ENCODE data around the gene TRPC4AP.
A peak's percentile ranks its signal among the peaks of the same experiment; 100 is the strongest.

TRPC4AP gene

DNA sequence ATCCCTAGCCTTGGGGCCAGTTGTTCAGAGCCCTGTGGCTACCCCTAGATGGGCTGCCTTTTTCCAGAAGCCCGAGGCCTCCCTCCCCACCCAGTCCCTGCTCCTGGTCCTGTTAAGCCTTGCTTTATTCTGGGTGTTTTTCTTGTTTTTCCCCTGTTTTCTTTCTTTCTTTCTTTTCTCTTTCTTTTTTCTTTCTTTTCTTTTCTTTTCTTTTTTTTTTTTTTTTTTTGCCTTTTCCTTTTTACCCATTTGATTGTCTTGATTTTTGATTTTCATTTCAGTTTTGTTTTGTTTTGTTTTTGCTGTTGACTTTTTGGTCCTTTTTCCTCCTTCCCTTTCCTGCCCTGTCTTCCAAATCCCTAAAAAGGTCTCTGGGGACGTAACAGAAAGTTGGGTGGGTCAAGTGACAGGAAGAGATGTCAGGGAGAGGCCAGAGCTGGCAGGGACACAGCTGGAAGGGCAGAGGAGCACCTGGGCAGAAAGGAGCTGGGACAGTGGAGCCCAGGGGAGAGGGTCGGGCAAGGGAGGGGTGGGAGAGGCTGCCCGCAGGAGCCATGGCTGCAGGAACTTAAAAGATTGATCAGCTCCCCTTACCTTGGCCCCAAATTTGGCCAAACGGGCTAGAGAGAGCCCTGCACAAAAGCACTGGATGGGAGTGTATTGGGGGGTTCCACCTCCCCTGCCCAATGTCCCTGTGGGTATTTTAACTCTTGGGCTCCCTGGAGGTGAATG is 109.4 kb downstream of the TRPC4AP start:
- no peak for DNase-seq

DNA sequence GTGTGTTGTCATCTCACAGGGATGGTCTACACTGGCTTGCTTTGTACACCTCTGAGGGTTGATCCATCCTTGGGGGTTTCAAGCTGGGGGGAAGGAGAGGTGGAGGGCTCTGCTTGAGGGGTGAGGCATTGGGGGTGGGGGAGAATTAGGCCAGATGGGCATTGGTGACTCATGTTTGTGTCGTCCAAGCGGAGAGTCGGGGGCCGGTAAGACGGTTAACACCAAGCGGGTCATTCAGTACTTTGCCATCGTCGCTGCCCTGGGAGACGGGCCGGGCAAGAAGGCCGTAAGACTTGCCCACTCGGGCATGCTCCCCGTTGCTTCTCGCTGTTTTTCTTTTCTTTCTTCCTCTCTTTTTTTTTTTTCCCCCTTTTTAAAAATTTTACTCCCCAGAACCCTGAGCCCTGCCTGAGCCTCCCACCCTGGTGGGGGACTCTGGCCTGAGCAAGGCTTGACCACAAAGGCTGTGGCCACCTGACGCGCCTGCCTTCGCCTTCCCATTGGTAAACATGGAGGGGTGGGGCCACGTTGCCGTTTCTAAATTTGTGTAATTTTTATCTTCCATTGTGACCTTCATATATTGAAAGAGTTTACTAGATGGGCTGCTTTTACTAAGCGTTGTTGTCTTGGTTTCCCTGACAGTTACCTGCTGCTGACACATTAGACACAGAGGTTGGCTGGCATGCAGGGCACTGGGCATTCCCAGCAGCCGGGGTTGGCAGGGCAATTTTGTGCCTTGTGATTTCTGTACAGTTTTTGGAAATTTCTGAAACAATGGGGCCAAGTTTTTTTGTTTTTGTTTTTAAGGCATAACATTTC is 110.1 kb downstream of the TRPC4AP start:
- no peak for DNase-seq

DNA sequence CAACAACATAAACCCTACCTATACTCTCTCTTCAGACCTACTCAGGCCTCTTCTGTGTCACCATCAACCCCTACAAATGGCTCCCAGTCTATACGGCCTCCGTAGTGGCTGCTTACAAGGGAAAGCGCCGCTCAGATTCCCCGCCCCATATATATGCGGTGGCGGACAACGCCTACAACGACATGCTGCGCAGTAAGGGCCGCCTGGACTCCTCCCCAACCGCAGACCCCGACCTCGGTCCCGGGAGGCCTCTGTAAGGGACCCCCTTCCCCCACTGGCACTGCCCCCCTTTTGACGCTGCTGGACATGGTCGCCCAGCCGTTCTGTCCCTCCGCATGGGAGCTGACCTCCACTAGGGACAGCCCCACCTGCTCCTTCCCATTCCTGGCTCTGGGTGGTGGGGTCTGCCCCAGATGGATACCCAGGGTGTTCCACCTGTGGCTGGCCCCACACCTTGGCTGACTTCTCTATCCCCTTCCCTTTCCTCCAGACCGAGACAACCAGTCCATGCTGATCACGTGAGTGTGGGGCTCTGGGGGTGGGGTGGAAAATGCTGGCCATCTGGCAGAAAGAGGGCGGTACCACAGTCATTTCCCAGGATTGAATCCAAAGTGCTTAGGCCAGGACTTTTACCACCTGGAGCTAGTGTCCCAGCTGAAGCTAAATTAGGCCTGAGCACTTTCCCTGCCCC is 111.9 kb downstream of the TRPC4AP start:
- no peak for DNase-seq

DNA sequence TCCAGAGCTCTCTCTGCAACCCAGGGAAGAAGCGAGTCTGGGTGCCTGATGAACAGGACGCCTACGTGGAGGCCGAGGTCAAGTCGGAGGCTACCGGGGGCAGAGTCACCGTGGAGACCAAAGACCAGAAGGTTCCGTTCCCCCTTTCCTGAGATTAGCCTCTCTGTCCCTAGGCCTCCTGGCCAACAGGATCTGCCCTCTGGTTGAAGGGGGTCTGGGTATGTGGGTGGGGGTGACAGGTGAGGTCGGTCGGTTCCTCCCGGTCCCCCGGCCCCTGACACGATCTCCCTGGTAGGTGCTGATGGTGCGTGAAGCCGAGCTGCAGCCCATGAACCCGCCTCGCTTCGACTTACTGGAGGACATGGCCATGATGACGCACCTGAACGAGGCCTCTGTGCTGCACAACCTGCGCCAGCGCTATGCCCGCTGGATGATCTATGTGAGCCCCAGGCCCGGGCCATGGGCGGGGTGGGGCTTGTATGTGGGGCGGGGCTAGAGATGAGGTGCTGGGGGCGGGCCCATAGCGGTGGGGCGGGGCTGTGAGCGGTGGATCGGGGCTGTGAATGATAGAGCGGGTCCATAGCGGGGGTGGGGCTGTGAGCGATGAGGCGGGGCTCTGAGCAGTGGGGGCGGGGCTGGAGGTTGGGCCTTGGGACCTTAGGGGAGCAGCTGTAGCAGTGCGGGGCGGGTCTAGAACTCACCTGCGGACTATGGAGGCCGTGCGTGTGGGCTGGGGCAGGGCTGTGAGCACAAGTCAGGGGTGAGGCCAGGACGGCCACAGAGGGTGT is 113.0 kb downstream of the TRPC4AP start:
- no peak for DNase-seq

DNA sequence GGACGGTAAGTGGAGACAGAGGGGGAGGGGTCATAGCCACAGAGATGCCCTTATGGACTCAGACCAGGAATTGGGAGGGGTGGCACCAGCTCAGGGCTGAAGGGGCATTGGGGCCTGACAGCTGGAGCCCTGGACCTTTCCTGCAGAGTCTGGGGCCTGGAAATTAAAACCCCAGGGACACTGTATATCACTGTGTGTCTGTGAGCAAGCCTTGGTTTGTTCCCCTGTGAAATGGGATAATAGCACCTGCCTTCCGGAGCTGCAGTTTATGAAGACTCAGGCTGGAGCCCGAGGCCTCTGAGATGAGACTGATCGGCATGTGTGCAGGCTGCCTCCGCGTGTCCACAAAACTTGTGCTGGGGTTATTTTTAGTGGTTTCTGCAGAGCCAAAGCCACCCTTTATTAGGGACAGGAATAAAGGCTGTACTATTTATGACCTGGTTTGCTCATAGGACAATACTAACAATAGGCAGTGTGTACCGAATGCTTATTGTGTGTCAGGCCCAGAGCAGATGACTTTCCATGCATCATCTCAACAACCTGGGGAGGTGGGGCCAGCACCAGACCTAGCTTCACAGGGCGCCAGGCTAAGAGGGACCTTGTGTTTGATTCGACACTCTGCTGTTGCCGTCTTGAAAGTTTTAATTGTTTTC is 114.4 kb downstream of the TRPC4AP start:
- no peak for DNase-seq

DNA sequence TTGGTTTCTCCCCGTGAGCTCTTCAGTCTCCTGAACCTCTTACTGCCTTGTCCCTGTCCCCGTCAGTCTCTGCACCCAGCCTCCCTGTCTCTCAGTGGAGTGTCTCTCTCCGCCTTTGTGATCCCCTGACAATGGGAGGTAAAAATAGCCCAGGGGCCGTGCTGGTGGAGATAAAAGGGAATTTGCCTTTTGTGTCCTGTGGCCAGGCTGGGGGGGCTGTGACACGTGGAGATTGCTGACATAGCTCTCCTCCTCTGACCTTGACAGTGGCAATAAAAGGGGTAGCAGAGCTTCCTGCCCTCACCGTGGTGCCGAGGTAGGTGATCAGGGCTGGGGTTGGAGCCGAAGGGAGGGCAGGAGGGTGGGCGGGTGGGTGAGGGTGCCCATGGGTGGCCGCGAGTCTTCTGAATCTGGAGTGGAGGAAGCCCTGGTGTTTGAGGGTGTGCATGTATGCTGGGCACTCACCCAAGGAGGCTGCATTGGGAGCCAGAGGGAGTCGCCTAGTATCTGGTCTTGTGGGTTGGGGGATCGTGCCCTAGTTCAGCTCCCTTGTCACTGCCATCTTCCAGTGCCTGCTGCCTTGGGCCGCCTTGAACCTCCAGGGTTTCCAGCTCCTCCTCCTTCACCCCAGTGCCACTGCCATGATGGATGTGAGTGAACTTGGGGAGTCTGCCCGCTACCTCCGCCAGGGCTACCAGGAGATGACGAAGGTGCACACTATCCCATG is 115.1 kb downstream of the TRPC4AP start:
- DNase-seq = no peak

DNA sequence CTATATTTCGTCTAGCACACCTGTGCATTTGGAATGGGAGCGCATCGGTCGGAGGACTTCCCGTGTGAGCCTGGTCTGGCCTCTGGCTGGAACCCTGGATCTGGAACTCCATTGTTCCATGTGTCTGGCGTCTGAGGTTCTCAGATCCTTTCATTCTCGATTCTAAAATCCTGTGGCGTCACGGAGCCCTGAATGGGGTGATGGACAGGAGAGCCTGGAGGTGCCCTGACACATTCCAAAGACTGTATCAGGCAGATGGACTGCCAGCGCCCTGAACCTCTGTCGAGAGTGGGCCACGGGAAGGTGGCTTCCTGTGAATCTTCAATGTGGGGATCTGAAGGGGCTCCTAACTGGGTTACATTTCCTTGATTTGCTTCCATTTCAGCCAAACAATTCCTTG is 116.3 kb downstream of the TRPC4AP start:
- DNase-seq = no peak

DNA sequence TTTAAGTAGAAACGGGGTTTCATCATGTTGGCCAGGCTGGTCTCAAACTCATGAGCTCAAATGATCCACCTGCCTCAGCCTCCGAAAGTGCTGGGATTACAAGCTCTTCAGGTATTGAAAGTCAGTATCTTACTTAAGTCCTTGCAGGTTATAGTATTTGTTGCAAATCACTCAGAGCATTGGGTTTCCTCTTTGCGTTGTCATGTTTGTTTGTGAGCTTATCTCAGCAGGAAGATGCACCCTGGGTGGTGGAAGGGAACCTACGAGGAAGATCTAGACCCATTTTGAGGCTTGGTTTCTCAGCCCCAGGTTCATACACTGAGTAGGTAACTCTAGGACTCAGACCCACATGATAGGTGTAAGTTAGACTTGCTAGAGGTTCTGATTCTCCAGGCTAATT is 118.4 kb downstream of the TRPC4AP start:
- no peak for DNase-seq

DNA sequence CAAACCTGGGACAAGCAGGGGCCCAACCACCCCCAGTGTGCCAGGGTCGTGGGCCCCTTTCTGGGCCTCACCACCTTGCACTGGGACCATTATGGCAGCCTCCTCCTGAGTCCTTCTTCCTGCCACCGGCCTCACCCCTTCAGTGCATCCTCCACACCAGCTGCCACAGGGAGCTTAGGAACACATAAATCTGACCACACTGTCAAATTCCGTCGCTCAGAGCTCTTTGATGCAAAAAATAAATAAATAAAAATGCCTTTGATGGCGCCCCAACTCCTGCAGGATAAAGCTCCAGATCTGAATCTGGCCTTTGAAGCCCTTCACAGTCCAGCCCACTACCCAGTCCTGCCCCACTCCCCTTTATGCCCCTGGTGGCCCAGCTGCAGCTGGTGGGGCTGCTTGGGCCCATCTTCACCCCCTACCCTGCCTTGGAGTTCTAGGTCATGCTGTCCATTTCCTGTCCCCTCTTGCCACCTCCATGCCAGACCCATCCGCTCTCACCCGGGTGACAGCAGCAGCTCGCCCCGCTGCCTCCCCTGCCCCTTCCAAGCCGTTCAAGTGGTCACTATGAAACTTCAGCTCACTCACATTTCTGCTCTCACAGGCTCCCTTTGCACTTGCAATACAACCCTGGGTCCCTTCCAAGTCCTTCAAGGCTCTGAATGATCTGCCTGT is 120.9 kb downstream of the TRPC4AP start:
- no peak for DNase-seq

DNA sequence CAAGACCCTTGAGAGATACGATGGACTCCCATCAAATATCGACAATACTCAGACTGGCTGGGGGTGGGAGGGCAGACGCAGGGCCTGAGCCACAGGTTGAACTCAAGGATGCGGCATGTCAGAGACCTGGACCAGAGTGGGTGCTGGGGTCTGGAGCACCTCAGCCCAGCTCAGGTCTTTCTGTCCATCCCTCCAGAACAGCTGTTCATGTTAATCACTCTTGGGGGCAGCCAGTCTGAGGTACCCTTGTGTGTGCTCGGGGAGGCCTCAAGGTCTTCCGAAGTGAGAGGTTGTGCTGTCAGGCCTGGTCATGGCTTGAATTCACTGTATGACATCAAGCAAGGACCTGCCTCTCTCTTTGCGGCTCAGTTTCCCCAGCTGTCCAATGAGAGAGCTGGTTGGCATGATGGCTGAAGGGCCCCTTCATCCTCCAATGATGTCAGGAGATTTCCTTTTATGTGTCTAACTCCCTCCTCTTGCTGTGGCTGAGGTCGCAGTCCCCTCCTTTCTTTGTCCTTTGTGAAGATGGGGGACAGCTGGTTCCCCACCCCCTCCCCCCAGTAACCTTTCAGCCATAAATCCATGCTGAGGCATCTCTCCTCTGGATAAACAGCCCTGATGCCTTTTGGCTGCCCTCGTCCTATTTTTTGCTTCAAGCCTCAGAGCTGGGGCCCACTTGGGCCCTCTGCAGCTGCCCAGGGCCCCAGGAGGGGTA is 121.6 kb downstream of the TRPC4AP start:
- no peak for DNase-seq

DNA sequence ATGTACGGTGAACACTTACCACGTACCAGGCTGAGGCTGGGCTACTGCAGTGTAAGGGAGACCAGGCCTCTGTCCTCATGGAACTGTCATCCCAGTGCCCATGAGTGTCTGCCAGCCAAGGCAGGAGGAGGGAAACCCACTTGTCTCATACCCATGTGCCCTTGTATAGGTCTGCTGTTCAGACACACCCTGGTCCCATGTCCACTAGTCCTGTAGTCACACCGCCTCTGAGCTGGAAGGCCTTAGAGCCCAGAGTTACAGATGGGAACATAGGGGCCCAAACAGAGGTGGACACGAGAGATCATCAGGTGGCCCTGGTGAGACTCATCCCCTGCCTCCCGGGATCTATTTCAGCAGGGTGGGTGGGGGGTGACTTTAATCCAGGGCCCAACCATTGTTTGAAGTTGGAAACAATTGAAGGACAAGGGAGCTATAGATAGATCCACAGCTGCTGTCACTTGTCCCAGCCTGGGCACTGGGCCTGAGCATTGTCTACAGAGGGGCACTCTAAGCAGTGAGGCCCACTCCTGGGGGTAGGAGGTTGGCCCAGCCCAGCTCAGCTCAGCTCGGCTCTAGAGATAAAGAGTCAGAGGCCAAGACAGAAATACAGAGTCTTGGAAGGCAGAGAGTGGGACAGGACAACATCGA is 122.3 kb downstream of the TRPC4AP start:
- no peak for DNase-seq

DNA sequence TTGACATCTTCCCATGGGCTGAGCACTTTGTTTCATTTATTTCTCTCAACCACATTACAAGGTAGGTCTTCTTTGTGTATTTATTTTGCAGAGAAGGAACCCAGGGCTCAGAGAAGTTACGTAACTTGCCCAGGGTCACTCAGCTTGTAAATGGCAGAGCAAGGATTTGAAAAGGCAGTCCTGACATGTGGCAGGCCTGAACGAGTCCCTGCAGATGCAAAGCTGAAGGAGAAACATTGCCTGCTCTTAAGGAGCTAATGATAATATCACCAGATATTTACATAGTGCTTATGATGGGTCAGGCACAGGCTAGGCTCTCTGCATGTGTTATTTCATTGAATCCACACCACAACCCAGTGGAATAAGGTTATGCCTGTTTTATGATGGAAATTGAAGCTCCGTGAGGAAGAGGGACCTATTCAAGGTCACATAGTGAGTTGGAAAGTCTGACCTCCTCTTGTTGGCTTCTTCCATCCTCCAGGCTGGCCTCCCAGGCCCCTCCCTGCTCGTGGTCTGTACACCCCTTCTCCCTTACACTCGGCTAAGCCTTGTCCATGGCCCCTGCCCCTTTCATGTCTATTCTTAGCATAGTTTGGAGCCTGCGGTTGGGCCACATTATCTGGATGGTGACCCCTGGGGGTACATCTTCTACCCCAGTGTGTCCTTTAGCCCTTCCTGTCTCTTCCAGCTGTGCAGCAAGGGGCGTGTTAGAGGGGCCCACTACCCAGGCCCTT is 124.4 kb downstream of the TRPC4AP start:
- no peak for DNase-seq

DNA sequence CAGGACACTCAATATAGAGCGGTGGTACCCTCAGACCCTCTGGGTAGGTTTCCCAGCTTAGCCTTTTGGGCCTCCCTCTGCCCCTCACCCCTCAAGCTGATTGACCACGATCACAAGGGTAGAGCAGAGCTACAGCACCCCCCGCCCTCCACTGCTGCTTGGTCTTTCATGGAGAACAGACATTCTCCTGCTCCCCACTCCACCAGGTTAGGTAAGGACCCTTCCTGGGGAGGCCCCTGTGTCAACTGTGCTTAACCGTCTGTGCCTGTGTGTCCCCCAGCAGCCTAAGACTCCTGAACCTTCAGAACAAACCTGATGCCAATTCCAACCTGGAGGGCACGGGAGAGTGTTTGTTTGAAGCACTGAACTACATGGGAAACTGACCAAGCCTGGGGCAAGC is 125.2 kb downstream of the TRPC4AP start:
- no peak for DNase-seq

DNA sequence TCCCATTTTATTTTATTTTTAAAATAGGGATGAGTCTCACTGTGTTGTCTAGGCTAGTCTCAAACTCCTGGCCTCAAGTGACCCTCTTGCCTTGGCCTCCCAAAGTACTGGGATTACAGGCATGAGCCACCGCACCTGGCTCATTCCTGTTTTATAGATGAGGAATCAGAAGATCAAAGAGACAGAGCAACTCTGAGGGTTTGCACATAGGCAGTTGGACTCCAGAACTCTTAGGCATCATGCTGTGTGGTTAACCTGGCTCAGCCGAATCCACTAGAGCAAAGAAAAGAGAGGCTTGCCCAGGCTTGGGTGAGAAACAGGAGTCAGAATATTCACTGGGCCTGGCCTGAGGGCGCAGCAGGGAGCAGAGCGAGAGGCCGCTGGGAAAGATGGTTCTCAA is 127.6 kb downstream of the TRPC4AP start:
- DNase-seq = no peak

DNA sequence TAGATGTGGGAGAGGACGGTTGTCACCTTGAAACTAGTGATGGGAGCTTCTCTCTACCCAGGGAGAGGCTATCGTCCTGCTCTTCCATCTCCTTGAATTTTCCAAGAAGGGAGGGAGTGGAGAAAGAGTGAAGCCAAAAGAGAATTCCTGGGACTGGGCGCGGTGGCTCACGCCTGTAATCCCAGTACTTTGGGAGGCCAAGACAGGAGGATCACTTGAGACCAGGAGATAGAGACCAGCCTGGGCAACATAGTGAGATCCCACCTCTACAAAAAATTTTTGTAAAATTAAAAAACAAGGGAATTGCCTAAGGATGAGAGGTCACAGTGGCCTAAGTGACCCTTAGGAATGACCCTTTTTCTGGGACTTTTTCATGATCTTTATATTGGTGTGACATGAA is 128.1 kb downstream of the TRPC4AP start:
- DNase-seq = no peak

DNA sequence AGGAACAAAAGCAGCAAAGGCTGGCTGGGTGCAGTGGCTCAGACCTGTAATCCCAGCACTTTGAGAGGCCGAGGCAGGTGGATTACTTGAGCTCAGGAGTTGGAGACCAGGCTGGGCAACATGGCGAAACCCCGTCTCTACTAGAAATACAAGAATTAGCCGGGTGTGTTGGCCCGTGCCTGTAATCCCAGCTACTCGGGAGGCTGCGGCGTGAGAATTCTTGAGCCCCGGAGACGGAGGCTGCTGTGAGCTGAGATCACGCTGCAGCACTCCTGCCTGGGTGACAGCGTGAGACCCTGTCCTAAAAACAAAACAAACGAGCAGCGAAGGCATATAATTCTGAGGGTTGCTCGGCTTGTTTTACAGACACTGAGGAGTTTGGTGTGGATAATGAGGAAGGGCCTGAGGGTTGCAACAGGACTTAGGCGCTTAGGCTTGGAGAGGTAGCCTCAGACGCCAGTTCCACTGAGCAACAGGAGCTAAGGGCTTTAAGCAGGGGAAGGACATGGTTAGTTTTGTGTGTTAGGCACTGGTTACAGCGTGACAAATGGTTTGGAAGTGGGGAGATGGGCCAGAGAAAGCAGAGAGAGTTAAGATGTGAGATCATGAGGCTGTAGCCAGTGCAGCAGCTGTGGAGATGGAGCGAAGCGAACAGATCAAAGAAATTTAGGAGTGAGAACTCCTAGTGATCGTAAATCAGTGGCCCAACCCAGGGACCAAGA is 135.7 kb downstream of the TRPC4AP start:
- no peak for DNase-seq

DNA sequence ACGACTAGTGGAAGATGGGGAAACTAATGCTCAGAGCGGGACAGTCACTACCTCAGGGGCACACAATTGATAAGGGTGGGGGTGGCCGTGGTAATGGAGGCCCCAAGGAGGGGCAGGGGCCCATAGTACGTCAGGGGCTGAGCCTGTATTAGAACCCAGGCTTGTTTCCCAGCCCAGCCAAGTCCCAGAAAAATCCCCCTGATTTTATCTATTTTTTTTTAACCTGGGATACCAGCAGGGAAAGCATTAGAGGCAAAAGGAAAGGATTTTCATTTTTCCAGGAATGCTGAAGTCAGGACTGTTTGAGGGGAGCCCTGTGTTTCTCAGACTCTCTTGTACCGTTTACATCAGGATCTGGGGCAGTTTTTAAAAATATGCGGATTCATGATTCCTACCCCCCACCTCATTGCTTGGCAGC is 136.6 kb downstream of the TRPC4AP start:
- DNase-seq = no peak

DNA sequence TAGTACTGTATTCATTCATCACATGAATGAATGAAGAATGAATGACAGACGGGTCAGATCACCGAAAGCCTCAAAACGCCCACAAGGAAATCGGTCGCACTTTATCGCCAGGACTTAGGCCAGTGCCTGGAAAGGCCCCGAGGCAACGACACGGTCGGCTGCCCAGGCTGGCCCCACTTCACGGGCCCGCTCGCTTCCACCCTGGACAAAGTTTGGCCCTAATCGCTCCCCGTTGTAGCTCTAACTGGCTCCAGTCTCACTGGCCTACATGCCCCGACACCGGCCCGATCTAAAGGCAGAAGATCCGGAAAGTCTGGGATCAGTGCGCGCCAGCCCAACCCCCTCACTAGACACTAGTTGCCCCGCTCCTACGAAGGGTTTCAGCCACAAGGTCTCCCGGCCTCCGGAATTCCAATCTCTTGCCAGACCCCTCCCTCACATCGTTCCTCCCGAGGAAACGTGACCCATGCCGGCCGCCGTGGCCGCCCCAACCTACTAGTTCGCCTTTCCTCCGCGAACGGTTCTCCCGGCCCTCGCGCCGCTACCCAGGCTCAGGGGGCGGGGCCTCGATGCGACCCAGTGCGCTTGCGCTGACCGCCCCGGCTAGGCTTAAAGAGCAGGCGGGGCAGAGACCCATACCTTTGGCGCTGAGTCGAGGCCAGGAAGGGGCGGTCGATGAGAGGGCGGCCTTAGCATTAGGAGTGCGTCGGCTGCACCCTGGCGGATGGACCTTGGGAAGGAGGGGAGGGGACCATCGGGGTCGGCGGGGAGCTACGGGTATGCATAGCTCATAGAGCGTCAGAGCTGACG is 137.2 kb downstream of the TRPC4AP start, which contains the start of the genes GSS and MYH7B:
Gene GSS (minus strand): TSS at position 576 of the 810 bp plus-strand sequence. CDS start 3,954 bp downstream, outside the sequence.
Gene MYH7B (plus strand): TSS at position 638 of the 810 bp plus-strand sequence. CDS start 22,138 bp downstream, outside the sequence.
- peak; percentile 94 for DNase-seq
